H9 (cell line): ENCODE data around the gene HNRNPD. TPM values are rescaled to one million over a fixed set of nuclear protein-coding genes. Genes with fewer than 3 reads are reported as not detected.

Source experiments
- DNase-seq: peaks from one replicate; pipeline ENCODE4 v3.0.0-alpha.2; 2017
- H2AFZ ChIP-seq: one replicate; pipeline ENCODE4 v1.6.1; 2013; ENCODE audit warnings: mild to moderate bottlenecking, low read length, control low read depth, moderate library complexity
- H2AK5ac ChIP-seq: 2 replicates; pipeline ENCODE4 v1.6.1; 2013; ENCODE audit warnings: low read length, control low read depth, mixed read lengths; ENCODE audit not compliant: insufficient read length
- H2BK120ac ChIP-seq: one replicate; pipeline ENCODE4 v1.6.1; 2013; ENCODE audit warnings: low read depth, mild to moderate bottlenecking, low read length, control low read depth, inconsistent platforms; ENCODE audit not compliant: poor library complexity, severe bottlenecking
- H2BK12ac ChIP-seq: 2 replicates; pipeline ENCODE4 v1.6.1; 2013; ENCODE audit warnings: low read length, control low read depth, mixed read lengths, low read depth; ENCODE audit not compliant: insufficient read length
- H2BK15ac ChIP-seq: 2 replicates; pipeline ENCODE4 v1.6.1; 2013; ENCODE audit warnings: low read depth, low read length, control low read depth
- H2BK20ac ChIP-seq: one replicate; pipeline ENCODE4 v1.6.1; 2013; ENCODE audit warnings: low read depth, mild to moderate bottlenecking, low read length, control low read depth, inconsistent platforms; ENCODE audit not compliant: poor library complexity, severe bottlenecking
- H2BK5ac ChIP-seq: 2 replicates; pipeline ENCODE4 v1.6.1; 2013; ENCODE audit warnings: low read length, control low read depth, mixed read lengths; ENCODE audit not compliant: insufficient read length
- H3K14ac ChIP-seq: 2 replicates; pipeline ENCODE4 v1.6.1; 2013; ENCODE audit warnings: low read length, control low read depth; ENCODE audit not compliant: insufficient read depth
- H3K18ac ChIP-seq: 2 replicates; pipeline ENCODE4 v1.6.1; 2013; ENCODE audit warnings: low read depth, mild to moderate bottlenecking, mixed read lengths, low read length, control low read depth; ENCODE audit not compliant: insufficient read length
- H3K23ac ChIP-seq: 2 replicates; pipeline ENCODE4 v1.6.1; 2013; ENCODE audit warnings: low read length, control low read depth, mixed read lengths, low read depth; ENCODE audit not compliant: insufficient read length
- H3K23me2 ChIP-seq: 2 replicates; pipeline ENCODE4 v1.6.1; 2013; ENCODE audit warnings: low read depth, mild to moderate bottlenecking, mixed read lengths, low read length, control low read depth; ENCODE audit not compliant: insufficient read length, poor library complexity, severe bottlenecking
- H3K27ac ChIP-seq: 2 replicates; pipeline ENCODE4 v1.5.1; 2013; ENCODE audit warnings: low read length, control low read depth, mixed read lengths, low read depth; ENCODE audit not compliant: insufficient read length
- H3K27me3 ChIP-seq: 2 replicates; pipeline ENCODE4 v1.6.1; 2013; ENCODE audit warnings: low read length, control low read depth, inconsistent platforms; ENCODE audit not compliant: insufficient read depth
- H3K4ac ChIP-seq: 2 replicates; pipeline ENCODE4 v1.6.1; 2013; ENCODE audit warnings: low read depth, mild to moderate bottlenecking, control low read depth, inconsistent platforms, low read length, moderate library complexity
- H3K4me1 ChIP-seq: 2 replicates; pipeline ENCODE4 v1.6.1; 2013; ENCODE audit warnings: low read length, control low read depth, inconsistent platforms; ENCODE audit not compliant: insufficient read depth
- H3K4me2 ChIP-seq: 2 replicates; pipeline ENCODE4 v1.6.1; 2013; ENCODE audit warnings: low read length, control low read depth, mixed read lengths; ENCODE audit not compliant: insufficient read length, insufficient read depth
- H3K56ac ChIP-seq: 2 replicates; pipeline ENCODE4 v1.6.1; 2013; ENCODE audit warnings: low read depth, mild to moderate bottlenecking, mixed read lengths, low read length, control low read depth; ENCODE audit not compliant: insufficient read length
- H3K79me1 ChIP-seq: 2 replicates; pipeline ENCODE4 v1.6.1; 2013; ENCODE audit warnings: low read depth, mild to moderate bottlenecking, moderate library complexity, low read length, control low read depth, inconsistent platforms; ENCODE audit not compliant: insufficient read depth, poor library complexity, severe bottlenecking
- H3K79me2 ChIP-seq: 2 replicates; pipeline ENCODE4 v1.6.1; 2013; ENCODE audit warnings: low read length, control low read depth, inconsistent platforms; ENCODE audit not compliant: insufficient read depth
- H3K9ac ChIP-seq: 2 replicates; pipeline ENCODE4 v1.6.1; 2013; ENCODE audit warnings: low read length, control low read depth, mixed read lengths; ENCODE audit not compliant: insufficient read length; ENCODE audit errors: extremely low read depth
- H3K9me3 ChIP-seq: one replicate; pipeline ENCODE4 v1.6.1; 2013; ENCODE audit warnings: low read depth, low read length, inconsistent platforms; ENCODE audit not compliant: control insufficient read depth
- H3T11ph ChIP-seq: one replicate; pipeline ENCODE4 v1.6.1; 2013; ENCODE audit warnings: mild to moderate bottlenecking, low read length, control low read depth, inconsistent platforms
- H4K20me1 ChIP-seq: one replicate; pipeline ENCODE4 v1.6.1; 2013; ENCODE audit not compliant: control insufficient read depth, insufficient read length, insufficient read depth
- H4K5ac ChIP-seq: 2 replicates; pipeline ENCODE4 v1.6.1; 2013; ENCODE audit warnings: low read depth, mild to moderate bottlenecking, mixed read lengths, low read length, control low read depth; ENCODE audit not compliant: insufficient read length
- H4K8ac ChIP-seq: replicated peaks from 2 replicates; pipeline ENCODE4 v1.6.1; 2013; ENCODE audit warnings: low read length, control low read depth, mixed read lengths, low read depth; ENCODE audit not compliant: insufficient read length
- H4K91ac ChIP-seq: 2 replicates; pipeline ENCODE4 v1.6.1; 2013; ENCODE audit warnings: low read depth, mild to moderate bottlenecking, moderate library complexity, mixed read lengths, low read length, control low read depth; ENCODE audit not compliant: insufficient read length
- H3K27ac Mint-ChIP-seq, 3 experiments: 2 replicates in 2 of 3; 3 replicates in 1 of 3; pipeline ENCODE4 v1.8.0; 2020 to 2021; ENCODE audit warnings: mixed read lengths in 3 of 3, mild to moderate bottlenecking in 1 of 3, moderate library complexity in 1 of 3
- H3K27me3 Mint-ChIP-seq: 2 replicates; pipeline ENCODE4 v1.8.0; 2021; ENCODE audit warnings: low read depth, mild to moderate bottlenecking, moderate library complexity, mixed read lengths
- H3K36me3 Mint-ChIP-seq, 3 experiments: 2 replicates in 2 of 3; 3 replicates in 1 of 3; pipeline ENCODE4 v1.8.0; 2020 to 2021; ENCODE audit warnings: low read depth in 3 of 3, mixed read lengths in 3 of 3; ENCODE audit not compliant: insufficient read depth in 1 of 3
- H3K4me1 Mint-ChIP-seq, 2 experiments: 2 replicates each; pipeline ENCODE4 v1.8.0; 2020; ENCODE audit warnings: mixed read lengths in 2 of 2
- H3K4me3 Mint-ChIP-seq, 2 experiments: 2 replicates in 1 of 2; 3 replicates in 1 of 2; pipeline ENCODE4 v1.8.0; 2020 to 2021; ENCODE audit warnings: mild to moderate bottlenecking in 2 of 2, mixed read lengths in 2 of 2, moderate library complexity in 1 of 2
- H3K9me3 Mint-ChIP-seq, 2 experiments: 2 replicates in 1 of 2; 3 replicates in 1 of 2; pipeline ENCODE4 v1.8.0; 2020; ENCODE audit warnings: mild to moderate bottlenecking in 2 of 2, mixed read lengths in 2 of 2, moderate library complexity in 1 of 2
- CTCF ChIP-seq: fragments of 200-600 bp; sonication (generic); conservative IDR thresholded peaks from 3 replicates; pipeline ENCODE4 v1.8.0; 2021; ENCODE audit warnings: antibody characterized with exemption, mild to moderate bottlenecking
- WGBS: extraction: QIAGEN DNeasy Blood & Tissue Kit; methylation state at CpG from one replicate; pipeline ENCODE4 v1.1.7; 2013; ENCODE audit warnings: missing lambda C conversion rate, low lambda C conversion rate, mixed read lengths; ENCODE audit not compliant: insufficient read length; ENCODE audit errors: extremely low coverage; 5-methylcytosine and 5-hydroxymethylcytosine counted together
- total RNA-seq: library from RNA; stranded (reverse); gene quantifications from 2 replicates; pipeline ENCODE4 v1.2.1, GENCODE V29; 2021

Gene HNRNPD
- total RNA-seq, 1 experiment from 2014 or later: 611 TPM

GRCh38 chr4:82362565-82362964 lies 11.2 kb downstream of the HNRNPD start:
- Mint-ChIP-seq H3K27me3 (no peaks in the 10 kb centered on the region), H3K4me3 (no peak overlapping the region), H3K27ac (no peak overlapping the region), H3K4me1 (peaks cover 39 to 40% of the 10 kb centered on the region in 2 experiments), H3K36me3 (peaks cover 22 to 68% (median 44%) of the 10 kb centered on the region in 3 experiments; a peak in 6 of 7 replicates), H3K9me3 (no peaks in the 10 kb centered on the region)
- no peak overlapping the region for H3K9ac ChIP-seq
- H2AK5ac ChIP-seq: no peak overlapping the region
- H3K56ac ChIP-seq: no peak overlapping the region
- H2BK5ac ChIP-seq: no peak overlapping the region
- H3K18ac ChIP-seq: no peak overlapping the region
- H2BK12ac ChIP-seq: no peak overlapping the region
- no peaks in the 10 kb centered on the region for H3K9me3 ChIP-seq
- H4K91ac ChIP-seq: no peak overlapping the region
- H2AFZ ChIP-seq: no peak overlapping the region
- no peak overlapping the region for H3K4ac ChIP-seq
- DNase-seq: no peak
- H3K27ac ChIP-seq: no peak overlapping the region
- no peak overlapping the region for H3K23ac ChIP-seq
- H4K5ac ChIP-seq: no peak overlapping the region
- no peak overlapping the region for H3K4me2 ChIP-seq
- no peak overlapping the region for H3T11ph ChIP-seq
- no peak overlapping the region for H3K14ac ChIP-seq
- H3K79me2 ChIP-seq: peaks cover 50% of the 10 kb centered on the region
- no peaks in the 10 kb centered on the region for H4K20me1 ChIP-seq
- H3K79me1 ChIP-seq: peaks cover 6% of the 10 kb centered on the region
- H3K23me2 ChIP-seq: peaks cover 3% of the 10 kb centered on the region
- no peaks in the 10 kb centered on the region for H3K27me3 ChIP-seq
- H3K4me1 ChIP-seq: no peaks in the 10 kb centered on the region
- no peak for TF ChIP-seq CTCF
- no peak overlapping the region for H2BK20ac ChIP-seq
- H2BK15ac ChIP-seq: no peak overlapping the region
- H2BK120ac ChIP-seq: no peak overlapping the region
- WGBS: no CpG with 5 or more reads among the region's 9 CpGs
- no peak overlapping the region for H4K8ac ChIP-seq
